Measurements from ENCODE around the gene CFAP100. TPM values are rescaled to one million over a fixed set of nuclear protein-coding genes. Genes with fewer than 3 reads are reported as not detected.

The CFAP100 gene
- total and polyA plus RNA-seq, 2 of the 4 experiments (the other 2 are of a cell fraction), result not detected

DNA sequence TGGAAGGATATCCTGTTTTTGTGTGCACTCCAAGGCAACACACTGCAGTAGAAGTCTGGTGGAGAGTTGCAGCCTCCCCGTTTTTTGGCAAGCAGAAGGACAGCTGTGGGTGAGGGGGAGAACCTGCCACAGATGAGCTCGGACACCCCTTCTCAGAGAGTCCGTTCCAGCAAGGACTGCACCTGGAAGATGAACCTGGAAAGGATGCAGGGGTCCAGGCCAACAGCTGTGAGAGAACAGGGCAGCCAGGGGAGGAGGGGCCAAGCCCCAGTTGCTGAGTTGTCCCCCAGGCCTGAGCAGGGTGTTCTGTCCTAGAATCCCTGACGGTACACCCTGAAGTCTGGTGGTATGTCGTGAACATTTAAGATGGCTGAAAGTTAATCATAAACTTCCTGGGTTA is 50.8 kb downstream of the CFAP100 start:
- Histone ChIP-seq H4K20me1 (ENCODE audit: insufficient read depth, low read length) (peaks cover 8% of the 10 kb centered on the region; the same call in 1 of the 2 replicates), H2BK5ac (ENCODE audit: low read depth, low read length, poor library complexity, severe bottlenecking) (no peak overlapping the region), H3K4me1 (ENCODE audit: control insufficient read depth, insufficient read depth, low read length) (peaks cover 9% of the 10 kb centered on the region), H3K36me3 (ENCODE audit: control insufficient read depth, insufficient read depth, low read length) (peaks cover 1% of the 10 kb centered on the region), H2AK5ac (ENCODE audit: low read depth, low read length) (no peak overlapping the region), H2BK120ac (ENCODE audit: low read depth, low read length) (no peak overlapping the region), H3K27ac (ENCODE audit: insufficient read depth, low read length) (no peak overlapping the region), H4K5ac (ENCODE audit: low read depth, low read length) (no peak overlapping the region), H3K9me3 (ENCODE audit: control insufficient read depth, insufficient read depth, low read length) (no peaks in the 10 kb centered on the region), H4K8ac (ENCODE audit: low read depth in 2 of 2, low read length in 2 of 2) (no peak overlapping the region), H2AK9ac (replicated peaks; ENCODE audit: low read depth, low read length, poor library complexity) (no peak overlapping the region), H3K4me2 (ENCODE audit: low read depth, low read length) (no peak overlapping the region), H3K4ac (ENCODE audit: low read depth, low read length) (no peak overlapping the region), H3K56ac (ENCODE audit: extremely low read depth, insufficient read depth, low read length) (no peak overlapping the region), H3K27me3 (ENCODE audit: control insufficient read depth, insufficient read depth, low read length) (no peaks in the 10 kb centered on the region), H3K9me1 (ENCODE audit: insufficient read depth, low read length) (peaks cover 16% of the 10 kb centered on the region; the same call in 1 of the 2 replicates), H3K4me3 (ENCODE audit: insufficient read depth, low read depth, low read length) (no peak overlapping the region), H3K18ac (ENCODE audit: low read depth, low read length) (no peak overlapping the region), H3K23ac (ENCODE audit: low read depth, low read length) (no peak overlapping the region; the same call in 1 of the 2 replicates), H3K9ac (ENCODE audit: low read depth, low read length) (no peak overlapping the region), H2BK15ac (ENCODE audit: low read depth, low read length) (no peak overlapping the region), H3K79me1 (ENCODE audit: low read depth in 1 of 2, low read length in 2 of 2) (peaks cover 0 to 5% of the 10 kb centered on the region in 2 experiments; a peak in 3 of 4 replicates), H3K14ac (replicated peaks; ENCODE audit: low read depth, low read length) (no peak overlapping the region), H2BK20ac (ENCODE audit: low read depth, low read length) (no peak overlapping the region), H2AFZ (replicated peaks; ENCODE audit: low read length, poor library complexity) (no peak overlapping the region), H4K91ac (ENCODE audit: insufficient read depth, low read depth, low read length) (no peak overlapping the region)
- in situ Hi-C loops (cut with MboI; ENCODE audit: low sequenced_read_pairs), result no loop called here
- TF ChIP-seq MXI1 (IDR thresholded peaks at IDR 0.05; ENCODE audit: borderline replicate concordance, low read depth, low read length) (no peak), SMC3 (IDR thresholded peaks at IDR 0.05; ENCODE audit: low read depth, low read length) (no peak), POLR2A (IDR thresholded peaks at IDR 0.05; ENCODE audit: low read depth, low read length) (no peak), CEBPB (IDR thresholded peaks at IDR 0.05; ENCODE audit: low read depth, low read length) (no peak), RCOR1 (IDR thresholded peaks at IDR 0.05; ENCODE audit: insufficient replicate concordance, low read length) (no peak), FOS (IDR thresholded peaks at IDR 0.05; ENCODE audit: low read depth, low read length) (no peak), MAFK (IDR thresholded peaks at IDR 0.05; ENCODE audit: low read depth, low read length) (no peak), MAZ (IDR thresholded peaks at IDR 0.05; ENCODE audit: borderline replicate concordance, low read depth, low read length) (no peak), BHLHE40 (IDR thresholded peaks at IDR 0.05; ENCODE audit: low read depth, low read length) (no peak), RFX5 (IDR thresholded peaks at IDR 0.05; ENCODE audit: low read depth, low read length) (no peak), NFE2L2 (IDR thresholded peaks at IDR 0.05; ENCODE audit: low read depth, low read length) (no peak), RAD21 (IDR thresholded peaks at IDR 0.05; ENCODE audit: low read length) (no peak), CHD1 (IDR thresholded peaks at IDR 0.05; ENCODE audit: low read depth, low read length) (no peak)
- TF ChIP-seq, protein P1, sequence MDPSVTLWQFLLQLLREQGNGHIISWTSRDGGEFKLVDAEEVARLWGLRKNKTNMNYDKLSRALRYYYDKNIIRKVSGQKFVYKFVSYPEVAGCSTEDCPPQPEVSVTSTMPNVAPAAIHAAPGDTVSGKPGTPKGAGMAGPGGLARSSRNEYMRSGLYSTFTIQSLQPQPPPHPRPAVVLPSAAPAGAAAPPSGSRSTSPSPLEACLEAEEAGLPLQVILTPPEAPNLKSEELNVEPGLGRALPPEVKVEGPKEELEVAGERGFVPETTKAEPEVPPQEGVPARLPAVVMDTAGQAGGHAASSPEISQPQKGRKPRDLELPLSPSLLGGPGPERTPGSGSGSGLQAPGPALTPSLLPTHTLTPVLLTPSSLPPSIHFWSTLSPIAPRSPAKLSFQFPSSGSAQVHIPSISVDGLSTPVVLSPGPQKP (IDR thresholded peaks at IDR 0.05; ENCODE audit: borderline replicate concordance, low read depth, low read length), result no peak
- TF ChIP-seq, protein P2, sequence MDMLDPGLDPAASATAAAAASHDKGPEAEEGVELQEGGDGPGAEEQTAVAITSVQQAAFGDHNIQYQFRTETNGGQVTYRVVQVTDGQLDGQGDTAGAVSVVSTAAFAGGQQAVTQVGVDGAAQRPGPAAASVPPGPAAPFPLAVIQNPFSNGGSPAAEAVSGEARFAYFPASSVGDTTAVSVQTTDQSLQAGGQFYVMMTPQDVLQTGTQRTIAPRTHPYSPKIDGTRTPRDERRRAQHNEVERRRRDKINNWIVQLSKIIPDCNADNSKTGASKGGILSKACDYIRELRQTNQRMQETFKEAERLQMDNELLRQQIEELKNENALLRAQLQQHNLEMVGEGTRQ (IDR thresholded peaks at IDR 0.05; ENCODE audit: low read depth, low read length), result no peak
- TF ChIP-seq, protein P3, sequence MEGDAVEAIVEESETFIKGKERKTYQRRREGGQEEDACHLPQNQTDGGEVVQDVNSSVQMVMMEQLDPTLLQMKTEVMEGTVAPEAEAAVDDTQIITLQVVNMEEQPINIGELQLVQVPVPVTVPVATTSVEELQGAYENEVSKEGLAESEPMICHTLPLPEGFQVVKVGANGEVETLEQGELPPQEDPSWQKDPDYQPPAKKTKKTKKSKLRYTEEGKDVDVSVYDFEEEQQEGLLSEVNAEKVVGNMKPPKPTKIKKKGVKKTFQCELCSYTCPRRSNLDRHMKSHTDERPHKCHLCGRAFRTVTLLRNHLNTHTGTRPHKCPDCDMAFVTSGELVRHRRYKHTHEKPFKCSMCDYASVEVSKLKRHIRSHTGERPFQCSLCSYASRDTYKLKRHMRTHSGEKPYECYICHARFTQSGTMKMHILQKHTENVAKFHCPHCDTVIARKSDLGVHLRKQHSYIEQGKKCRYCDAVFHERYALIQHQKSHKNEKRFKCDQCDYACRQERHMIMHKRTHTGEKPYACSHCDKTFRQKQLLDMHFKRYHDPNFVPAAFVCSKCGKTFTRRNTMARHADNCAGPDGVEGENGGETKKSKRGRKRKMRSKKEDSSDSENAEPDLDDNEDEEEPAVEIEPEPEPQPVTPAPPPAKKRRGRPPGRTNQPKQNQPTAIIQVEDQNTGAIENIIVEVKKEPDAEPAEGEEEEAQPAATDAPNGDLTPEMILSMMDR (conservative IDR thresholded peaks at IDR 0.05; ENCODE audit: low read depth, low read length), result no peak
- ATAC-seq (ENCODE audit: low read depth), result no peak
- CTCF ChIA-PET, result no interaction called here
- no TSS peak for BruUV-seq (replicated peaks)
- 86% methylated on average over 2 of the region's 5 CpGs; no CpG with 5 or more reads in 1 of the 2 experiments for WGBS, 2 experiments (ENCODE audit: extremely low coverage in 2 of 2, insufficient read length in 1 of 2)
- intact Hi-C loops (cut with micrococcal nuclease), result no loop called here
- POLR2A ChIA-PET (ENCODE audit: unreplicated experiment), result no interaction called here
- DNase-seq, result no peak
- dilution Hi-C loops (cut with HindIII; ENCODE audit: low sequenced_read_pairs, unreplicated experiment), result no loop called here
